ENCODE measurements around the gene CAMK2A. TPM values are rescaled to one million over a fixed set of nuclear protein-coding genes. Genes with fewer than 3 reads are reported as not detected.

The CAMK2A gene
- total and polyA plus RNA-seq, 2 experiments from 2014 or later = 0.18 TPM; not detected in 1

- no peak for TF ChIP-seq NANOG (IDR thresholded peaks at IDR 0.05; ENCODE audit: borderline replicate concordance)
- no peak for TF ChIP-seq CREB1 (CRISPR knock-in tag; IDR thresholded peaks at IDR 0.05; ENCODE audit: low read depth)
- TF ChIP-seq STAT1 (IDR thresholded peaks at IDR 0.05; ENCODE audit: unreplicated experiment) = no peak
- no peak for TF ChIP-seq JUNB (IDR thresholded peaks at IDR 0.05; ENCODE audit: unreplicated experiment)
- TF ChIP-seq ETS1 (IDR thresholded peaks at IDR 0.05) = no peak
- H3F3A ChIP-seq (replicated peaks; ENCODE audit: low read depth) = no peaks in the 10 kb centered on the region
- H3K4me2 ChIP-seq = no peak overlapping the region
- no peak for DNase-seq (ENCODE audit: low spot score)
- peaks cover 11% of the 10 kb centered on the region for H3K27me3 Mint-ChIP-seq (ENCODE audit: insufficient read depth, low read depth, poor library complexity)
- H4K20me1 ChIP-seq (replicated peaks; ENCODE audit: insufficient read depth) = no peaks in the 10 kb centered on the region
- no peak overlapping the region for H3K4me3 Mint-ChIP-seq
- no peaks in the 10 kb centered on the region; the same call in 2 of the 3 replicates for H3K9me3 Mint-ChIP-seq
- ATAC-seq = no peak
- no peak overlapping the region for H3K27ac Mint-ChIP-seq
- no peak overlapping the region for H2AFZ ChIP-seq
- no peaks in the 10 kb centered on the region for H3K27me3 ChIP-seq (ENCODE audit: insufficient read depth)
- H3K36me3 ChIP-seq (ENCODE audit: insufficient read depth) = no peaks in the 10 kb centered on the region
- peaks cover 14% of the 10 kb centered on the region for H3K4me1 Mint-ChIP-seq
- H3K36me3 Mint-ChIP-seq (ENCODE audit: low read depth) = no peaks in the 10 kb centered on the region; the same call in 2 of the 3 replicates
- no peaks in the 10 kb centered on the region for H3K79me2 ChIP-seq (replicated peaks; ENCODE audit: insufficient read depth)
- H3K4me3 ChIP-seq = no peak overlapping the region
- no peaks in the 10 kb centered on the region for H3K4me1 ChIP-seq (ENCODE audit: insufficient read depth)
- no peaks in the 10 kb centered on the region for H3K9me2 ChIP-seq (ENCODE audit: insufficient read depth)
- no peak overlapping the region for H3K27ac ChIP-seq (ENCODE audit: low read depth)
Measured at GRCh38 chr5:150291388-150292385, 2.1 kb upstream of the CAMK2A start.

- DNase-seq (ENCODE audit: low spot score) (no peak), ATAC-seq (no peak)
- H3K4me3 ChIP-seq = no peak overlapping the region
- H2AFZ ChIP-seq = no peak overlapping the region
- H3K36me3 ChIP-seq (ENCODE audit: insufficient read depth) = no peaks in the 10 kb centered on the region
- no peaks in the 10 kb centered on the region; the same call in 2 of the 3 replicates for H3K36me3 Mint-ChIP-seq (ENCODE audit: low read depth)
- peaks cover 16% of the 10 kb centered on the region for H3K4me1 Mint-ChIP-seq
- H3K4me1 ChIP-seq (ENCODE audit: insufficient read depth) = no peaks in the 10 kb centered on the region
- H4K20me1 ChIP-seq (replicated peaks; ENCODE audit: insufficient read depth) = no peaks in the 10 kb centered on the region
- peaks cover 11% of the 10 kb centered on the region for H3K27me3 Mint-ChIP-seq (ENCODE audit: insufficient read depth, low read depth, poor library complexity)
- H3K4me2 ChIP-seq = no peak overlapping the region
- no peaks in the 10 kb centered on the region for H3K27me3 ChIP-seq (ENCODE audit: insufficient read depth)
- H3K79me2 ChIP-seq (replicated peaks; ENCODE audit: insufficient read depth) = no peaks in the 10 kb centered on the region
- no peaks in the 10 kb centered on the region for H3K9me3 Mint-ChIP-seq
- H3K4me3 Mint-ChIP-seq = no peak overlapping the region
- no peaks in the 10 kb centered on the region for H3K9me2 ChIP-seq (ENCODE audit: insufficient read depth)
- H3K27ac ChIP-seq (ENCODE audit: low read depth) = no peak overlapping the region
- H3K27ac Mint-ChIP-seq = no peak overlapping the region
- H3F3A ChIP-seq (replicated peaks; ENCODE audit: low read depth) = no peaks in the 10 kb centered on the region
- TF ChIP-seq JUNB (IDR thresholded peaks at IDR 0.05; ENCODE audit: unreplicated experiment) (no peak), EZH2 (IDR thresholded peaks at IDR 0.05; ENCODE audit: low read depth, unreplicated experiment) (no peak), ETS1 (IDR thresholded peaks at IDR 0.05) (no peak), EZH2phosphoT487 (IDR thresholded peaks at IDR 0.05; ENCODE audit: unreplicated experiment) (no peak), REST (IDR thresholded peaks at IDR 0.05; ENCODE audit: unreplicated experiment) (no peak)
Measured at GRCh38 chr5:150288791-150289190, 782 bp downstream of the CAMK2A start.
